Smooth muscle cell (in vitro differentiated cells): ENCODE measurements around the gene TYMS. TPM values are rescaled to one million over a fixed set of nuclear protein-coding genes. Genes with fewer than 3 reads are reported as not detected.
A peak's percentile ranks its signal among the peaks of the same experiment; 100 is the strongest.

Experiments
- DNase-seq: peaks from one replicate; lab custom pipeline; 2025; ENCODE audit not compliant: unreplicated experiment; lab: John Stamatoyannopoulos, UW
- H2AFZ ChIP-seq: fragments of 200-600 bp; sonication (generic); 2 replicates; pipeline ENCODE4 v1.6.0; 2016; ENCODE audit warnings: antibody characterized with exemption, low read depth, mild to moderate bottlenecking
- H3F3A ChIP-seq: fragments of 200-600 bp; sonication (generic); 2 replicates; pipeline ENCODE4 v1.6.0; 2017; ENCODE audit warnings: antibody characterized with exemption, low read depth
- H3K27ac ChIP-seq: fragments of 200-600 bp; sonication (generic); 2 replicates; pipeline ENCODE4 v1.5.1; 2016; ENCODE audit warnings: low read depth, mild to moderate bottlenecking
- H3K27me3 ChIP-seq: fragments of 200-600 bp; sonication (generic); 2 replicates; pipeline ENCODE4 v1.6.1; 2016; ENCODE audit warnings: low read depth, mild to moderate bottlenecking
- H3K36me3 ChIP-seq: fragments of 200-600 bp; sonication (generic); 2 replicates; pipeline ENCODE4 v1.5.1; 2016; ENCODE audit warnings: low read depth
- H3K4me1 ChIP-seq: fragments of 200-600 bp; sonication (generic); 2 replicates; pipeline ENCODE4 v1.5.1; 2016; ENCODE audit warnings: low read depth
- H3K4me2 ChIP-seq: fragments of 200-600 bp; sonication (generic); 2 replicates; pipeline ENCODE4 v1.6.0; 2016; ENCODE audit warnings: mild to moderate bottlenecking
- H3K4me3 ChIP-seq: fragments of 200-600 bp; sonication (generic); 2 replicates; pipeline ENCODE4 v1.5.1; 2016; ENCODE audit warnings: mild to moderate bottlenecking
- H3K79me2 ChIP-seq: fragments of 200-600 bp; sonication (generic); 2 replicates; pipeline ENCODE4 v1.6.0; 2016; ENCODE audit warnings: low read depth, mild to moderate bottlenecking
- H3K9ac ChIP-seq: fragments of 200-600 bp; sonication (generic); 2 replicates; pipeline ENCODE4 v1.6.0; 2016; ENCODE audit warnings: low read depth
- H3K9me3 ChIP-seq: fragments of 200-600 bp; sonication (generic); replicated peaks from 2 replicates; pipeline ENCODE4 v1.5.1; 2016; ENCODE audit warnings: low read depth
- H4K20me1 ChIP-seq: fragments of 200-600 bp; sonication (generic); 2 replicates; pipeline ENCODE4 v1.6.0; 2016; ENCODE audit warnings: low read depth
- WGBS: methylation state at CpG from one replicate; pipeline ENCODE4 v1.1.7; 2016; ENCODE audit warnings: low lambda C conversion rate; 5-methylcytosine and 5-hydroxymethylcytosine counted together
- polyA plus RNA-seq: library from polyadenylated mRNA; unstranded; fragments of >200 nt; fragmentation: Nextera tagmentation; extraction: Ambion mirVana; gene quantifications from 2 replicates; pipeline ENCODE4 v1.2.1, GENCODE V29; 2016
- total RNA-seq: library from RNA; depleted of rRNA; stranded (reverse); fragments of >200 nt; gene quantifications from 2 replicates; pipeline ENCODE4 v1.2.3, GENCODE V29; 2014
- TF ChIP-seq, protein P1 (sequence below): fragments of 200-600 bp; sonication (generic); IDR thresholded peaks from 2 replicates; pipeline ENCODE4 v1.5.1; 2017; ENCODE audit warnings: borderline replicate concordance, mild to moderate bottlenecking, antibody characterized with exemption; ENCODE audit not compliant: insufficient read depth, poor library complexity, severe bottlenecking

TYMS gene
- total RNA-seq, result 26.9 and 29.1 TPM in 2 replicates
- polyA plus RNA-seq, result 77.7 and 85.3 TPM in 2 replicates

DNA sequence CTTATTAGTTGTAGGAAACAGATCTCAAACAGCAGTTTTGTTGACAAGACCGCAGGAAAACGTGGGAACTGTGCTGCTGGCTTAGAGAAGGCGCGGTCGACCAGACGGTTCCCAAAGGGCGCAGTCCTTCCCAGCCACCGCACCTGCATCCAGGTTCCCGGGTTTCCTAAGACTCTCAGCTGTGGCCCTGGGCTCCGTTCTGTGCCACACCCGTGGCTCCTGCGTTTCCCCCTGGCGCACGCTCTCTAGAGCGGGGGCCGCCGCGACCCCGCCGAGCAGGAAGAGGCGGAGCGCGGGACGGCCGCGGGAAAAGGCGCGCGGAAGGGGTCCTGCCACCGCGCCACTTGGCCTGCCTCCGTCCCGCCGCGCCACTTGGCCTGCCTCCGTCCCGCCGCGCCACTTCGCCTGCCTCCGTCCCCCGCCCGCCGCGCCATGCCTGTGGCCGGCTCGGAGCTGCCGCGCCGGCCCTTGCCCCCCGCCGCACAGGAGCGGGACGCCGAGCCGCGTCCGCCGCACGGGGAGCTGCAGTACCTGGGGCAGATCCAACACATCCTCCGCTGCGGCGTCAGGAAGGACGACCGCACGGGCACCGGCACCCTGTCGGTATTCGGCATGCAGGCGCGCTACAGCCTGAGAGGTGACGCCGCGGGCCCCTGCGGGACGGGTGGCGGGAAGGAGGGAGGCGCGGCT lies at the start of gene TYMS:
Gene TYMS, plus strand, starts transcription at position 343 of the 690 bp plus-strand sequence. Its CDS starts 90 bp downstream, at position 433.
- TF ChIP-seq, protein P1, sequence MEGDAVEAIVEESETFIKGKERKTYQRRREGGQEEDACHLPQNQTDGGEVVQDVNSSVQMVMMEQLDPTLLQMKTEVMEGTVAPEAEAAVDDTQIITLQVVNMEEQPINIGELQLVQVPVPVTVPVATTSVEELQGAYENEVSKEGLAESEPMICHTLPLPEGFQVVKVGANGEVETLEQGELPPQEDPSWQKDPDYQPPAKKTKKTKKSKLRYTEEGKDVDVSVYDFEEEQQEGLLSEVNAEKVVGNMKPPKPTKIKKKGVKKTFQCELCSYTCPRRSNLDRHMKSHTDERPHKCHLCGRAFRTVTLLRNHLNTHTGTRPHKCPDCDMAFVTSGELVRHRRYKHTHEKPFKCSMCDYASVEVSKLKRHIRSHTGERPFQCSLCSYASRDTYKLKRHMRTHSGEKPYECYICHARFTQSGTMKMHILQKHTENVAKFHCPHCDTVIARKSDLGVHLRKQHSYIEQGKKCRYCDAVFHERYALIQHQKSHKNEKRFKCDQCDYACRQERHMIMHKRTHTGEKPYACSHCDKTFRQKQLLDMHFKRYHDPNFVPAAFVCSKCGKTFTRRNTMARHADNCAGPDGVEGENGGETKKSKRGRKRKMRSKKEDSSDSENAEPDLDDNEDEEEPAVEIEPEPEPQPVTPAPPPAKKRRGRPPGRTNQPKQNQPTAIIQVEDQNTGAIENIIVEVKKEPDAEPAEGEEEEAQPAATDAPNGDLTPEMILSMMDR, result no peak
- no peaks in the 10 kb centered on the region for H3K4me1 ChIP-seq
- peak within 1 kb of the TSS; percentile 87 for H2AFZ ChIP-seq
- peak; percentile 51 for DNase-seq
- peak within 1 kb of the TSS; percentile 4 for H3K27ac ChIP-seq
- H3F3A ChIP-seq, result no peaks in the 10 kb centered on the region
- H4K20me1 ChIP-seq, result no peaks in the 10 kb centered on the region
- H3K4me3 ChIP-seq, result peak within 1 kb of the TSS; percentile 70
- H3K9me3 ChIP-seq, result no peaks in the 10 kb centered on the region
- H3K36me3 ChIP-seq, result no peaks in the 10 kb centered on the region
- H3K9ac ChIP-seq, result peak within 1 kb of the TSS; percentile 61
- peak within 1 kb of the TSS; percentile 98 for H3K4me2 ChIP-seq
- H3K79me2 ChIP-seq, result peaks cover 11% of the 10 kb centered on the region
- under 1% methylated on average over 63 of the region's 79 CpGs for WGBS
- no peaks in the 10 kb centered on the region for H3K27me3 ChIP-seq

DNA sequence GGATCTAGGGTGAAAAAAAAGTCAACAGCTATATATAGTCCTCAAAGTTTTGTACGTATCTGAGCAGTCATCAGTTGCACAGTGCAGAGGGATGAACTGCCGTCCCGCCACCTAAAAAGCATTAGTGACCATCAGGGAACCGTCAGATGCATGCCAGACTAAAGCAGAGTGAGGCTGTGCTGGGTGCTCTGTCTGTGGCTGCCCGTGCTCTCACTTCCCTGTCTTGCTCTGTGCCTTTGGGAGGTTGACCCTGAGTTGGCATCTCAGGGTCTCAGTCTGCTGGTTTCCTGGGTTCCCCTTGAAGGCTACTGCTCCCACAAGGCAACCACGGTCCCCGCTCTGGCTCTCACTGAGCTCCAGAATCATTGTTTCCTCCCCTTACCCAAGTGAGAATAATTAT lies 49.5 kb upstream of the TYMS start:
- Histone ChIP-seq H4K20me1 (no peaks in the 10 kb centered on the region), H3K79me2 (no peaks in the 10 kb centered on the region), H3K4me1 (no peaks in the 10 kb centered on the region), H3K27me3 (no peaks in the 10 kb centered on the region), H2AFZ (no peak overlapping the region), H3K9ac (no peak overlapping the region), H3K4me3 (no peak overlapping the region), H3F3A (no peaks in the 10 kb centered on the region), H3K9me3 (no peaks in the 10 kb centered on the region), H3K36me3 (no peaks in the 10 kb centered on the region), H3K27ac (no peak overlapping the region), H3K4me2 (no peak overlapping the region)
- 94% methylated on average over 7 of the region's 7 CpGs for WGBS
- TF ChIP-seq, protein P1, result no peak
- DNase-seq, result no peak

DNA sequence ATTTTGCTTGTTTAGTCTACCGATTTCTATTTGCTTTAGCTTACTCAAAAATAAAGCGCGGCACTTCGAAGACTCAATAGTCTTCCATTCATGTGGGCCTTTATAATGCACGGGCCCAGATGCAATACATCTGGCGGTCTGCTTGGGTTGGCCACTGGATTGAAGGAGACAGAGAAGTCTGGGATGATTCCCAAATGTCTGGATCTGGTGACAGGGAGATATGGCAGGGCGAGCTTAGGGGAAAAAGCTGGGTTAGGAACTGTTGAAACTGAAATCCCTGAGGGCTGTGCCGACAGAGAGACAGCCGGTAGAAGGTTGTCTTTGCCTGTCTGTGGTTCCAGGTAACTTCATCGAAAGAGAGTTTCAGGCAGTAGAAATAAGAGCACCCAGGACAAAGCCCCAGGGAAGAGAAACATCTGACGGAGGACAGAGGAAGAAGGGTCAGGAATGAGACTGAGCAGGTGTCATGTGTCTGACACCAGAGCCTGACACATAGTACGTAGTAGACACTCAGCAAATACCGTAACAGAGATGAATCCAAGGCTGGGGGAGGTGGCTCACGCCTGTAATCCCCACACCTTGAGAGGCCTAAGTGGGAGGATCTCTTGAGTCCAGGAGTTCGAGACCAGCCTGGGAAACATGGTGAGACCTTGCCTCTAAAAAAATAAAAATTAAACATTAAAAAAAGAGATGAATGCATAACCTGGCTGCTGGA lies 47.1 kb upstream of the TYMS start:
- Histone ChIP-seq H3K4me1 (no peaks in the 10 kb centered on the region), H3K9me3 (no peaks in the 10 kb centered on the region), H3K4me3 (no peak overlapping the region), H3K4me2 (no peak overlapping the region), H3F3A (no peaks in the 10 kb centered on the region), H3K36me3 (no peaks in the 10 kb centered on the region), H3K27ac (no peak overlapping the region), H3K27me3 (no peaks in the 10 kb centered on the region), H3K9ac (no peak overlapping the region), H3K79me2 (no peaks in the 10 kb centered on the region), H4K20me1 (no peaks in the 10 kb centered on the region), H2AFZ (no peak overlapping the region)
- TF ChIP-seq, protein P1, result no peak
- DNase-seq, result no peak
- WGBS, result 85% methylated on average over 15 of the region's 15 CpGs
